HepG2 (cell line): ENCODE data around the gene GPC2. TPM values are rescaled to one million over a fixed set of nuclear protein-coding genes. Genes with fewer than 3 reads are reported as not detected.

ENCODE experiments used
- BCL6 ChIP-seq: IDR thresholded peaks from 2 replicates; pipeline ENCODE4 v1.6.1; 2016; ENCODE audit warnings: missing genetic modification reagents, missing compliant biosample characterization
- HMG20A ChIP-seq: IDR thresholded peaks from 2 replicates; pipeline ENCODE4 v1.6.1; 2016; ENCODE audit warnings: borderline replicate concordance
- HNF4G ChIP-seq, 2 experiments: sonication (generic) in 1 of 2; formaldehyde crosslinking in 1 of 2; IDR thresholded peaks; 2 replicates each; pipeline versions ENCODE4 v1.4.0 to v1.6.1; 2011 to 2020; ENCODE audit warnings: borderline replicate concordance in 2 of 2, low read depth in 2 of 2, mild to moderate bottlenecking in 2 of 2, low read length in 1 of 2, missing genetic modification reagents in 1 of 2, moderate library complexity in 1 of 2
- SKI ChIP-seq: fragments of 450-650 bp; IDR thresholded peaks from one replicate; pipeline ENCODE4 v1.6.1; 2018; ENCODE audit warnings: mild to moderate bottlenecking; ENCODE audit not compliant: partially characterized antibody
- SRY ChIP-seq: sonication (generic); formaldehyde crosslinking; IDR thresholded peaks from 2 replicates; pipeline ENCODE4 v1.8.0; 2022; ENCODE audit warnings: mild to moderate bottlenecking, missing genetic modification reagents
- STAG1 ChIP-seq: sonication (generic); formaldehyde crosslinking; IDR thresholded peaks from 2 replicates; pipeline ENCODE4 v1.4.0; 2020; ENCODE audit warnings: missing genetic modification reagents
- TOPORS ChIP-seq: sonication (generic); formaldehyde crosslinking; IDR thresholded peaks from 2 replicates; pipeline ENCODE4 v1.8.0; 2023; ENCODE audit warnings: mild to moderate bottlenecking, missing genetic modification reagents
- ZKSCAN5 ChIP-seq: sonication (generic); formaldehyde crosslinking; IDR thresholded peaks from 2 replicates; pipeline ENCODE4 v1.5.1; 2020; ENCODE audit warnings: mild to moderate bottlenecking, missing genetic modification reagents
- ZNF335 ChIP-seq: sonication (generic); formaldehyde crosslinking; IDR thresholded peaks from 2 replicates; pipeline ENCODE4 v1.4.0; 2020; ENCODE audit warnings: missing genetic modification reagents
- ZNF34 ChIP-seq: sonication (generic); formaldehyde crosslinking; IDR thresholded peaks from 2 replicates; pipeline ENCODE4 v1.4.0; 2020; ENCODE audit warnings: mild to moderate bottlenecking, missing genetic modification reagents, borderline replicate concordance
- ZNF607 ChIP-seq: sonication (generic); formaldehyde crosslinking; IDR thresholded peaks from 2 replicates; pipeline ENCODE4 v1.5.1; 2020; ENCODE audit warnings: missing genetic modification reagents, mild to moderate bottlenecking, borderline replicate concordance
- ZNF841 ChIP-seq: sonication (generic); formaldehyde crosslinking; IDR thresholded peaks from 2 replicates; pipeline ENCODE4 v1.8.1; 2023; ENCODE audit warnings: missing genetic modification reagents, borderline replicate concordance
- ZSCAN12 ChIP-seq: sonication (generic); formaldehyde crosslinking; IDR thresholded peaks from 2 replicates; pipeline ENCODE4 v1.9.0; 2021; ENCODE audit warnings: mild to moderate bottlenecking, missing genetic modification reagents
- polyA plus RNA-seq, 8 experiments: library from polyadenylated mRNA; depleted of rRNA in 3 of 8; stranded (reverse) in 7 of 8; unstranded in 1 of 8; fragments of >200 nt; fragmentation: Illumina TruSeq in 4 of 8; extraction: Trizol in 4 of 8; gene quantifications; 2 replicates each; pipeline versions ENCODE4 v1.2.1 to v1.2.3, GENCODE V29; 2011 to 2016; ENCODE audit warnings: low read depth in 4 of 8, missing spikeins in 1 of 8, mixed read lengths in 1 of 8; ENCODE audit not compliant: insufficient read depth in 1 of 8
- total RNA-seq, 5 experiments: library from RNA; depleted of rRNA; stranded (reverse); fragments of >200 nt; fragmentation: Illumina TruSeq; extraction: Trizol; gene quantifications; 2 replicates each; pipeline ENCODE4 v1.2.3, GENCODE V29; 2016; ENCODE audit warnings: low read depth in 1 of 5
- TF ChIP-seq, protein P1 (sequence below): sonication (generic); formaldehyde crosslinking; IDR thresholded peaks from 2 replicates; pipeline ENCODE4 v1.4.0; 2020; ENCODE audit warnings: low read depth, mild to moderate bottlenecking, missing genetic modification reagents
- TF ChIP-seq, protein P2 (sequence below): sonication (generic); formaldehyde crosslinking; IDR thresholded peaks from 2 replicates; pipeline ENCODE4 v1.5.1; 2020; ENCODE audit warnings: mild to moderate bottlenecking, missing genetic modification reagents, borderline replicate concordance
- TF ChIP-seq, protein P3 (sequence below): IDR thresholded peaks from 2 replicates; pipeline ENCODE4 v1.4.0; 2020; ENCODE audit warnings: mild to moderate bottlenecking, missing genetic modification reagents

Gene GPC2
- total and polyA plus RNA-seq, 2 of the 13 experiments (the other 11 are each of a cell fraction or from before 2014, with no cell fraction given) = 0.64 to 0.78 TPM

DNA sequence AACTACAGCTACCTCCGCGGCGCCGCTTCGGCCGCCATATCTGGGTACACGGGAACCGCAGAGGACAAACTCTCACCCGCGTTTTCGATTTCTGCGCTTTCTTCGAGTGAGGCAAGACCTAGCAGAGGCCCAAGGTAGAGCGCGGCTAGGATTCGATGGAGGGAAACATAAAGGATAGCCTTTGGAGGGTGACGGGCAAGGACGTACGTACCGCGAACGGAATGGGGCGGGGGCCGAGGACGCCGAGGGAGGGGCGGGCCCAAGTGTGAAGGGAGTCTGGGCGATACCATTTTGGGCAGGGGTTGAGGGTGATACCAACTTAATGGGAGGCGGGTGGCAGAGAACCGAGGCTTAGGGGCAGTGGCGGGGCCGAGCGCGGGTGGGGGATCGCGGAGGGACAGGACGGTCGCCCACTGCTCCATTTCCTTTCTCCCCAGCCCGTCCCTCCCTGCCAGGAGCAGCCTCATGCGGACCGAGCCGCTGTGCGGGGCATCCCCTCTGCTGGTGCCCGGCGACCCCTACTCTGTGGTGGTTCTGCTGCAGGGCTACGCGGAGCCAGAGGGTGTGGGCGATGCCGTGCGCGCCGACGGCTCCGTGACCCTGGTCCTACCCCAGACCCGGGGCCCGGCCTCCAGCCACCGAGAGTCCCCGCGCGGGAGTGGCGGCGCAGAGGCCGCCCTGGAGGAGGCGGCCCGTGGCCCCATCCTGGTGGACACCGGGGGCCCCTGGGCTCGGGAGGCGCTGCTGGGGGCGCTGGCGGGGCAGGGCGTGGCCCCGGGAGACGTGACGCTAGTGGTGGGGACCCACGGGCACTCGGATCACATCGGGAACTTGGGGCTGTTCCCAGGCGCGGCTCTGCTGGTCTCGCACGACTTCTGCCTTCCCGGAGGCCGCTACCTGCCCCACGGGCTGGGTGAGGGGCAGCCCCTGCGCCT is 50.0 kb downstream of the GPC2 start, which contains the start of gene MBLAC1 (continued):
- TF ChIP-seq, protein P1, sequence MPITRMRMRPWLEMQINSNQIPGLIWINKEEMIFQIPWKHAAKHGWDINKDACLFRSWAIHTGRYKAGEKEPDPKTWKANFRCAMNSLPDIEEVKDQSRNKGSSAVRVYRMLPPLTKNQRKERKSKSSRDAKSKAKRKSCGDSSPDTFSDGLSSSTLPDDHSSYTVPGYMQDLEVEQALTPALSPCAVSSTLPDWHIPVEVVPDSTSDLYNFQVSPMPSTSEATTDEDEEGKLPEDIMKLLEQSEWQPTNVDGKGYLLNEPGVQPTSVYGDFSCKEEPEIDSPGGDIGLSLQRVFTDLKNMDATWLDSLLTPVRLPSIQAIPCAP (CRISPR knock-in tag) = no peak
- TF ChIP-seq ZKSCAN5 (CRISPR knock-in tag) (no peak), STAG1 (CRISPR knock-in tag) (no peak), HNF4G (IDR thresholded peaks at IDR 0.05; ENCODE audit: borderline replicate concordance, low read depth, low read length) (no peak), HNF4G (CRISPR knock-in tag; IDR thresholded peaks at IDR 0.05; ENCODE audit: borderline replicate concordance, low read depth) (no peak), SKI (no peak), HMG20A (CRISPR knock-in tag) (no peak), ZNF841 (CRISPR knock-in tag) (no peak), ZNF335 (no peak; the same call in 1 of the 2 replicates), ZSCAN12 (CRISPR knock-in tag) (peak; percentile 55; the same call in 1 of the 2 replicates), ZNF34 (CRISPR knock-in tag) (no peak), ZNF607 (CRISPR knock-in tag) (no peak; the same call in 1 of the 2 replicates), BCL6 (CRISPR knock-in tag) (no peak), SRY (CRISPR knock-in tag) (no peak; the same call in 1 of the 2 replicates), TOPORS (CRISPR knock-in tag) (0 out of 2 replicates have a peak, but pooled peaks have one; percentile 33)
- TF ChIP-seq, protein P2, sequence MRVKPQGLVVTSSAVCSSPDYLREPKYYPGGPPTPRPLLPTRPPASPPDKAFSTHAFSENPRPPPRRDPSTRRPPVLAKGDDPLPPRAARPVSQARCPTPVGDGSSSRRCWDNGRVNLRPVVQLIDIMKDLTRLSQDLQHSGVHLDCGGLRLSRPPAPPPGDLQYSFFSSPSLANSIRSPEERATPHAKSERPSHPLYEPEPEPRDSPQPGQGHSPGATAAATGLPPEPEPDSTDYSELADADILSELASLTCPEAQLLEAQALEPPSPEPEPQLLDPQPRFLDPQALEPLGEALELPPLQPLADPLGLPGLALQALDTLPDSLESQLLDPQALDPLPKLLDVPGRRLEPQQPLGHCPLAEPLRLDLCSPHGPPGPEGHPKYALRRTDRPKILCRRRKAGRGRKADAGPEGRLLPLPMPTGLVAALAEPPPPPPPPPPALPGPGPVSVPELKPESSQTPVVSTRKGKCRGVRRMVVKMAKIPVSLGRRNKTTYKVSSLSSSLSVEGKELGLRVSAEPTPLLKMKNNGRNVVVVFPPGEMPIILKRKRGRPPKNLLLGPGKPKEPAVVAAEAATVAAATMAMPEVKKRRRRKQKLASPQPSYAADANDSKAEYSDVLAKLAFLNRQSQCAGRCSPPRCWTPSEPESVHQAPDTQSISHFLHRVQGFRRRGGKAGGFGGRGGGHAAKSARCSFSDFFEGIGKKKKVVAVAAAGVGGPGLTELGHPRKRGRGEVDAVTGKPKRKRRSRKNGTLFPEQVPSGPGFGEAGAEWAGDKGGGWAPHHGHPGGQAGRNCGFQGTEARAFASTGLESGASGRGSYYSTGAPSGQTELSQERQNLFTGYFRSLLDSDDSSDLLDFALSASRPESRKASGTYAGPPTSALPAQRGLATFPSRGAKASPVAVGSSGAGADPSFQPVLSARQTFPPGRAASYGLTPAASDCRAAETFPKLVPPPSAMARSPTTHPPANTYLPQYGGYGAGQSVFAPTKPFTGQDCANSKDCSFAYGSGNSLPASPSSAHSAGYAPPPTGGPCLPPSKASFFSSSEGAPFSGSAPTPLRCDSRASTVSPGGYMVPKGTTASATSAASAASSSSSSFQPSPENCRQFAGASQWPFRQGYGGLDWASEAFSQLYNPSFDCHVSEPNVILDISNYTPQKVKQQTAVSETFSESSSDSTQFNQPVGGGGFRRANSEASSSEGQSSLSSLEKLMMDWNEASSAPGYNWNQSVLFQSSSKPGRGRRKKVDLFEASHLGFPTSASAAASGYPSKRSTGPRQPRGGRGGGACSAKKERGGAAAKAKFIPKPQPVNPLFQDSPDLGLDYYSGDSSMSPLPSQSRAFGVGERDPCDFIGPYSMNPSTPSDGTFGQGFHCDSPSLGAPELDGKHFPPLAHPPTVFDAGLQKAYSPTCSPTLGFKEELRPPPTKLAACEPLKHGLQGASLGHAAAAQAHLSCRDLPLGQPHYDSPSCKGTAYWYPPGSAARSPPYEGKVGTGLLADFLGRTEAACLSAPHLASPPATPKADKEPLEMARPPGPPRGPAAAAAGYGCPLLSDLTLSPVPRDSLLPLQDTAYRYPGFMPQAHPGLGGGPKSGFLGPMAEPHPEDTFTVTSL = no peak; the same call in 1 of the 2 replicates
- TF ChIP-seq, protein P3, sequence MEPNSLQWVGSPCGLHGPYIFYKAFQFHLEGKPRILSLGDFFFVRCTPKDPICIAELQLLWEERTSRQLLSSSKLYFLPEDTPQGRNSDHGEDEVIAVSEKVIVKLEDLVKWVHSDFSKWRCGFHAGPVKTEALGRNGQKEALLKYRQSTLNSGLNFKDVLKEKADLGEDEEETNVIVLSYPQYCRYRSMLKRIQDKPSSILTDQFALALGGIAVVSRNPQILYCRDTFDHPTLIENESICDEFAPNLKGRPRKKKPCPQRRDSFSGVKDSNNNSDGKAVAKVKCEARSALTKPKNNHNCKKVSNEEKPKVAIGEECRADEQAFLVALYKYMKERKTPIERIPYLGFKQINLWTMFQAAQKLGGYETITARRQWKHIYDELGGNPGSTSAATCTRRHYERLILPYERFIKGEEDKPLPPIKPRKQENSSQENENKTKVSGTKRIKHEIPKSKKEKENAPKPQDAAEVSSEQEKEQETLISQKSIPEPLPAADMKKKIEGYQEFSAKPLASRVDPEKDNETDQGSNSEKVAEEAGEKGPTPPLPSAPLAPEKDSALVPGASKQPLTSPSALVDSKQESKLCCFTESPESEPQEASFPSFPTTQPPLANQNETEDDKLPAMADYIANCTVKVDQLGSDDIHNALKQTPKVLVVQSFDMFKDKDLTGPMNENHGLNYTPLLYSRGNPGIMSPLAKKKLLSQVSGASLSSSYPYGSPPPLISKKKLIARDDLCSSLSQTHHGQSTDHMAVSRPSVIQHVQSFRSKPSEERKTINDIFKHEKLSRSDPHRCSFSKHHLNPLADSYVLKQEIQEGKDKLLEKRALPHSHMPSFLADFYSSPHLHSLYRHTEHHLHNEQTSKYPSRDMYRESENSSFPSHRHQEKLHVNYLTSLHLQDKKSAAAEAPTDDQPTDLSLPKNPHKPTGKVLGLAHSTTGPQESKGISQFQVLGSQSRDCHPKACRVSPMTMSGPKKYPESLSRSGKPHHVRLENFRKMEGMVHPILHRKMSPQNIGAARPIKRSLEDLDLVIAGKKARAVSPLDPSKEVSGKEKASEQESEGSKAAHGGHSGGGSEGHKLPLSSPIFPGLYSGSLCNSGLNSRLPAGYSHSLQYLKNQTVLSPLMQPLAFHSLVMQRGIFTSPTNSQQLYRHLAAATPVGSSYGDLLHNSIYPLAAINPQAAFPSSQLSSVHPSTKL (CRISPR knock-in tag) = peak; percentile 48; the same call in 1 of the 2 replicates
